Activated CD4-positive, alpha-beta memory T cell treated with anti-CD3 and anti-CD28 coated beads for 36 hours (primary cell): ENCODE measurements around the gene PDF. TPM values are rescaled to one million over a fixed set of nuclear protein-coding genes. Genes with fewer than 3 reads are reported as not detected.
"Not testable (repeated sequence)": the region's sequence is repeated elsewhere in the genome, so short reads cannot be mapped to it uniquely, and the experiment has no call there.

Source experiments
- CTCF ChIA-PET: fragments of 350-600 bp; sonication (Branson Sonifier 250); formaldehyde crosslinking; loops from one replicate; lab custom pipeline; 2021; ENCODE audit warnings: antibody characterized with exemption, inconsistent platforms; lab: Charles Lee
- POLR2A ChIA-PET: fragments of 350-600 bp; sonication (Branson Sonifier 250); formaldehyde crosslinking; loops from one replicate; lab custom pipeline; 2021; ENCODE audit warnings: antibody characterized with exemption; lab: Charles Lee
- DNase-seq: peaks from one replicate; pipeline ENCODE4 v3.0.0-alpha.2; 2020
- H3K27ac Mint-ChIP-seq: one replicate; pipeline ENCODE4 v1.8.0; 2021; ENCODE audit warnings: mixed read lengths
- H3K27me3 Mint-ChIP-seq: one replicate; pipeline ENCODE4 v1.8.0; 2021; ENCODE audit warnings: mixed read lengths
- H3K36me3 Mint-ChIP-seq: one replicate; pipeline ENCODE4 v1.8.0; 2021; ENCODE audit warnings: mixed read lengths
- H3K4me1 Mint-ChIP-seq: one replicate; pipeline ENCODE4 v1.8.0; 2021; ENCODE audit warnings: low read depth, mixed read lengths
- H3K4me3 Mint-ChIP-seq: one replicate; pipeline ENCODE4 v1.8.0; 2021; ENCODE audit warnings: mild to moderate bottlenecking, mixed read lengths
- H3K9me3 Mint-ChIP-seq: one replicate; pipeline ENCODE4 v1.8.0; 2021; ENCODE audit warnings: mixed read lengths
- intact Hi-C: fragments of 100-400 bp; cut with micrococcal nuclease; formaldehyde crosslinking; loops from one replicate; pipeline ENCODE4 v1.15.1; 2023
- total RNA-seq, 2 experiments: library from RNA; stranded (reverse); gene quantifications; one replicate each; pipeline ENCODE4 v1.2.3, GENCODE V29; 2021

The PDF gene
- total RNA-seq, 2 experiments from 2014 or later: 16.2 to 17.6 TPM

- H3K27ac Mint-ChIP-seq, POLR2A ChIA-PET, CTCF ChIA-PET, H3K9me3 Mint-ChIP-seq, H3K4me3 Mint-ChIP-seq, H3K4me1 Mint-ChIP-seq, H3K27me3 Mint-ChIP-seq, H3K36me3 Mint-ChIP-seq, intact Hi-C loops, DNase-seq: not testable (repeated sequence)
Measured at GRCh38 chr16:69296771-69297170, 33.6 kb downstream of the PDF start.

- CTCF ChIA-PET: no interaction called here
- no peak for DNase-seq
- POLR2A ChIA-PET: no interaction called here
- Mint-ChIP-seq H3K9me3 (no peaks in the 10 kb centered on the region), H3K4me3 (no peak overlapping the region), H3K27ac (no peak overlapping the region), H3K27me3 (no peaks in the 10 kb centered on the region), H3K4me1 (peaks cover 7% of the 10 kb centered on the region), H3K36me3 (peaks cover 4% of the 10 kb centered on the region)
- intact Hi-C loops: no loop called here
Measured at GRCh38 chr16:69294051-69294450, 36.3 kb downstream of the PDF start.

- no peak overlapping the region for H3K4me3 Mint-ChIP-seq
- H3K4me1 Mint-ChIP-seq: peaks cover 7% of the 10 kb centered on the region
- H3K27me3 Mint-ChIP-seq: no peaks in the 10 kb centered on the region
- DNase-seq: no peak
- H3K27ac Mint-ChIP-seq: no peak overlapping the region
- no peaks in the 10 kb centered on the region for H3K9me3 Mint-ChIP-seq
- intact Hi-C loops: no loop called here
- POLR2A ChIA-PET: no interaction called here
- peaks cover 4% of the 10 kb centered on the region for H3K36me3 Mint-ChIP-seq
- CTCF ChIA-PET: interaction anchor here (1.4 kb wide), 1 partner anchor 370 kb away, joined by 3 read pairs; no protein-coding TSS in a partner anchor
Measured at GRCh38 chr16:69293401-69293800, 37.0 kb downstream of the PDF start.

- H3K4me1 Mint-ChIP-seq, H3K27me3 Mint-ChIP-seq, intact Hi-C loops, H3K9me3 Mint-ChIP-seq, DNase-seq, CTCF ChIA-PET, H3K36me3 Mint-ChIP-seq, H3K4me3 Mint-ChIP-seq, H3K27ac Mint-ChIP-seq: not testable (repeated sequence)
- POLR2A ChIA-PET: interaction anchor here (1.0 kb wide), 1 partner anchor 25 kb away, joined by 3 read pairs; no protein-coding TSS in a partner anchor
Measured at GRCh38 chr16:69291657-69292056, 38.7 kb downstream of the PDF start.

- H3K4me3 Mint-ChIP-seq: no peak overlapping the region
- ChIA-PET POLR2A (interaction anchor here (0.7 kb wide), 1 partner anchor 99 kb away, joined by 3 read pairs; no protein-coding TSS in a partner anchor), CTCF (interaction anchor here (0.7 to 3.4 kb wide), 12 partner anchors 13 to 439 kb away, joined by 3 to 43 read pairs (median 6); no protein-coding TSS in a partner anchor)
- peaks cover 3% of the 10 kb centered on the region for H3K4me1 Mint-ChIP-seq
- intact Hi-C loops: loop anchor here (1.0 to 5.0 kb wide), 3 partner anchors 120 to 758 kb away; no protein-coding TSS in a partner anchor
- DNase-seq: no peak
- peaks cover 1% of the 10 kb centered on the region for H3K36me3 Mint-ChIP-seq
- peak overlapping the region; percentile 29 for H3K27ac Mint-ChIP-seq
- no peaks in the 10 kb centered on the region for H3K27me3 Mint-ChIP-seq
- no peaks in the 10 kb centered on the region for H3K9me3 Mint-ChIP-seq
Measured at GRCh38 chr16:69286941-69287713, 43.3 kb downstream of the PDF start.

GRCh38 chr16:69285240-69285639 lies 45.1 kb downstream of the PDF start:
- Mint-ChIP-seq H3K9me3 (no peaks in the 10 kb centered on the region), H3K4me1 (peaks cover 3% of the 10 kb centered on the region), H3K27me3 (no peaks in the 10 kb centered on the region), H3K27ac (no peak overlapping the region), H3K4me3 (no peak overlapping the region), H3K36me3 (peaks cover 1% of the 10 kb centered on the region)
- DNase-seq: no peak
- intact Hi-C loops: loop anchor here (5.0 kb wide), 1 partner anchor 118 kb away; no protein-coding TSS in a partner anchor
- POLR2A ChIA-PET: no interaction called here
- CTCF ChIA-PET: interaction anchor here (0.6 to 3.3 kb wide), 10 partner anchors 14 to 438 kb away, joined by 3 to 43 read pairs (median 4); no protein-coding TSS in a partner anchor

GRCh38 chr16:69283851-69284250 lies 46.5 kb downstream of the PDF start:
- no peaks in the 10 kb centered on the region for H3K9me3 Mint-ChIP-seq
- H3K4me1 Mint-ChIP-seq: peaks cover 3% of the 10 kb centered on the region
- no peak overlapping the region for H3K27ac Mint-ChIP-seq
- H3K4me3 Mint-ChIP-seq: no peak overlapping the region
- H3K27me3 Mint-ChIP-seq: no peaks in the 10 kb centered on the region
- CTCF ChIA-PET: interaction anchor here (1.0 to 2.9 kb wide), 4 partner anchors 133 to 756 kb away, joined by 3 to 43 read pairs (median 3); no protein-coding TSS in a partner anchor
- POLR2A ChIA-PET: no interaction called here
- H3K36me3 Mint-ChIP-seq: no peaks in the 10 kb centered on the region
- intact Hi-C loops: no loop called here
- no peak for DNase-seq

- intact Hi-C loops: no loop called here
Measured at GRCh38 chr16:69277413-69277812, 53.0 kb downstream of the PDF start.

More at GRCh38 chr16:69277413-69277812, 53.0 kb downstream of the PDF start:
- H3K4me1 Mint-ChIP-seq: no peaks in the 10 kb centered on the region
- CTCF ChIA-PET: interaction anchor here (0.6 to 1.5 kb wide), 3 partner anchors 11 to 149 kb away, joined by 3 read pairs; no protein-coding TSS in a partner anchor
- H3K4me3 Mint-ChIP-seq: no peak overlapping the region
- DNase-seq: no peak
- H3K9me3 Mint-ChIP-seq: no peaks in the 10 kb centered on the region
- no peak overlapping the region for H3K27ac Mint-ChIP-seq
- no peaks in the 10 kb centered on the region for H3K27me3 Mint-ChIP-seq
- POLR2A ChIA-PET: no interaction called here
- H3K36me3 Mint-ChIP-seq: no peaks in the 10 kb centered on the region

Other genes with a start within 250 kb of the PDF start
- gene HAS3, start 224.9 kb downstream of the PDF start, total RNA-seq: under 1 TPM; 0.10 to 0.21 TPM
- 100 to 1,000 TPM; 120 to 132 TPM for gene CHTF8, start 198.0 kb downstream of the PDF start, total RNA-seq
- 100 to 1,000 TPM; 104 to 106 TPM for gene UTP4, start 197.9 kb downstream of the PDF start, total RNA-seq
- gene SNTB2, start 143.4 kb downstream of the PDF start, total RNA-seq: 10 to 100 TPM; 19.8 to 20.1 TPM
- gene VPS4A, start 19.2 kb downstream of the PDF start, total RNA-seq: 10 to 100 TPM; 32.1 to 33.0 TPM
- 10 to 100 TPM; 25.4 to 27.9 TPM for gene COG8, start 9.0 kb upstream of the PDF start, total RNA-seq
- gene NIP7, start 9.2 kb upstream of the PDF start, total RNA-seq: 10 to 100 TPM; 43.3 to 47.1 TPM
- gene TMED6, start 21.2 kb upstream of the PDF start, total RNA-seq: under 1 TPM; 0.58 to 0.86 TPM
- gene TERF2, start 55.4 kb upstream of the PDF start, total RNA-seq: 10 to 100 TPM; 39.5 to 42.5 TPM
- gene CYB5B, start 94.0 kb upstream of the PDF start, total RNA-seq: 100 to 1,000 TPM; 147 to 152 TPM
- gene NFAT5, start 235.4 kb upstream of the PDF start, total RNA-seq: 10 to 100 TPM; 28.2 to 32.7 TPM